Bronchial epithelial cell (primary cell): ENCODE measurements around the gene MATN1. TPM values are rescaled to one million over a fixed set of nuclear protein-coding genes. Genes with fewer than 3 reads are reported as not detected.

Experiments
- DNase-seq: peaks from one replicate; pipeline ENCODE4 v3.0.0-alpha.2; 2010; ENCODE audit warnings: low read depth
- FAIRE-seq: peaks from 2 replicates; lab custom pipeline; 2011; peaks lifted over from hg19 to GRCh38; lab: Jason Lieb, UNC
- H3K27me3 ChIP-seq: 2 replicates; pipeline ENCODE4 v1.5.1; 2011; ENCODE audit warnings: low read length; ENCODE audit not compliant: control insufficient read depth, insufficient read depth
- H3K36me3 ChIP-seq: 2 replicates; pipeline ENCODE4 v1.5.1; 2011; ENCODE audit warnings: low read length; ENCODE audit not compliant: control insufficient read depth, insufficient read depth
- H3K4me3 ChIP-seq: 2 replicates; pipeline ENCODE4 v1.5.1; 2011; ENCODE audit warnings: mild to moderate bottlenecking, low read depth, low read length, control low read depth
- CTCF ChIP-seq: IDR thresholded peaks from 2 replicates; pipeline ENCODE4 v1.5.1; 2011; ENCODE audit warnings: mild to moderate bottlenecking, moderate library complexity, low read length, control low read depth, inconsistent platforms; ENCODE audit not compliant: insufficient read depth, severe bottlenecking
- total RNA-seq: library from RNA; depleted of rRNA; stranded (reverse); fragments of >200 nt; gene quantifications from 2 replicates; pipeline ENCODE4 v1.2.1, GENCODE V29; 2014

Gene MATN1
- total RNA-seq, 1 donor from 2014 or later = not detected

- H3K36me3 ChIP-seq = no peaks in the 10 kb centered on the region
- DNase-seq (no peak), FAIRE-seq (peak; percentile 43)
- no peaks in the 10 kb centered on the region for H3K27me3 ChIP-seq
- no peak for TF ChIP-seq CTCF
- no peak overlapping the region for H3K4me3 ChIP-seq
Observed at GRCh38 chr1:30740251-30741238, 17.2 kb upstream of the MATN1 start.

GRCh38 chr1:30739601-30740000 lies 16.2 kb upstream of the MATN1 start:
- Histone ChIP-seq H3K4me3 (no peak overlapping the region), H3K27me3 (no peaks in the 10 kb centered on the region), H3K36me3 (no peaks in the 10 kb centered on the region)
- DNase-seq (no peak), FAIRE-seq (no peak)
- no peak for TF ChIP-seq CTCF

- no peak for DNase-seq
- Histone ChIP-seq H3K27me3 (no peaks in the 10 kb centered on the region), H3K4me3 (no peak overlapping the region), H3K36me3 (no peaks in the 10 kb centered on the region)
- no peak for TF ChIP-seq CTCF
- peak; percentile 90 for FAIRE-seq
Observed at GRCh38 chr1:30738715-30739559, 15.6 kb upstream of the MATN1 start.

GRCh38 chr1:30738040-30738714 lies 14.8 kb upstream of the MATN1 start:
- FAIRE-seq (no peak), DNase-seq (no peak)
- TF ChIP-seq CTCF = no peak
- Histone ChIP-seq H3K27me3 (no peaks in the 10 kb centered on the region), H3K36me3 (no peaks in the 10 kb centered on the region), H3K4me3 (no peak overlapping the region)

GRCh38 chr1:30737357-30738039 lies 14.1 kb upstream of the MATN1 start:
- FAIRE-seq = no peak
- no peak for TF ChIP-seq CTCF
- DNase-seq = no peak
- H3K36me3 ChIP-seq = no peaks in the 10 kb centered on the region
- no peaks in the 10 kb centered on the region for H3K27me3 ChIP-seq
- H3K4me3 ChIP-seq = no peak overlapping the region
